ENCODE data around the gene TEX11.

DNA sequence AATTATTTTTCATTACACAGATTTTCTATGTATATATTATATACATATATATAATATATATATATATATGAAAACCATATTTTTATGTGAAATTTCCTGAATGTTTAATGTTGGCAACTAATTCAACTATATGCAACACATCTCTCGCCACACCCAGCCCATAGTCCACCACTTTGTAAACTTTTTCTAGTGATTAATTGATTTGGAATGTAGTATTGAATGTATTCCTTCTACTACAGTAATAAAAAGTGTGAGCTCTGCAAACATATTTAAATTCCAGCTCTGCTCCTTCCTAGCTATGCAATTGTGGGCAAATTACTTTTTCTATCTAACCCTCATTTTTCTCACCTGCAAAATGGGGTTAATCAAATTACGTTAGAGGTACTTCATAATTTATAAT, 187.8 kb downstream of the TEX11 start:
- TF ChIP-seq, protein P1, sequence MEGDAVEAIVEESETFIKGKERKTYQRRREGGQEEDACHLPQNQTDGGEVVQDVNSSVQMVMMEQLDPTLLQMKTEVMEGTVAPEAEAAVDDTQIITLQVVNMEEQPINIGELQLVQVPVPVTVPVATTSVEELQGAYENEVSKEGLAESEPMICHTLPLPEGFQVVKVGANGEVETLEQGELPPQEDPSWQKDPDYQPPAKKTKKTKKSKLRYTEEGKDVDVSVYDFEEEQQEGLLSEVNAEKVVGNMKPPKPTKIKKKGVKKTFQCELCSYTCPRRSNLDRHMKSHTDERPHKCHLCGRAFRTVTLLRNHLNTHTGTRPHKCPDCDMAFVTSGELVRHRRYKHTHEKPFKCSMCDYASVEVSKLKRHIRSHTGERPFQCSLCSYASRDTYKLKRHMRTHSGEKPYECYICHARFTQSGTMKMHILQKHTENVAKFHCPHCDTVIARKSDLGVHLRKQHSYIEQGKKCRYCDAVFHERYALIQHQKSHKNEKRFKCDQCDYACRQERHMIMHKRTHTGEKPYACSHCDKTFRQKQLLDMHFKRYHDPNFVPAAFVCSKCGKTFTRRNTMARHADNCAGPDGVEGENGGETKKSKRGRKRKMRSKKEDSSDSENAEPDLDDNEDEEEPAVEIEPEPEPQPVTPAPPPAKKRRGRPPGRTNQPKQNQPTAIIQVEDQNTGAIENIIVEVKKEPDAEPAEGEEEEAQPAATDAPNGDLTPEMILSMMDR (IDR thresholded peaks at IDR 0.05; ENCODE audit: low read length), result no peak
- TF ChIP-seq EZH2 (IDR thresholded peaks at IDR 0.05; ENCODE audit: borderline replicate concordance, low read length), result no peak
